CD4-positive, alpha-beta T cell treated with Interleukin-4 for 1 hour (primary cell): Measurements from ENCODE around the gene NAGS.
A peak's percentile ranks its signal among the peaks of the same experiment; 100 is the strongest.
"Not testable (repeated sequence)": the region's sequence is repeated elsewhere in the genome, so short reads cannot be mapped to it uniquely, and the experiment has no call there.

ENCODE experiments used
- DNase-seq, 2 donors: peaks; one replicate each; pipeline ENCODE4 v3.0.0-alpha.2; 2020 to 2022

NAGS gene

DNA sequence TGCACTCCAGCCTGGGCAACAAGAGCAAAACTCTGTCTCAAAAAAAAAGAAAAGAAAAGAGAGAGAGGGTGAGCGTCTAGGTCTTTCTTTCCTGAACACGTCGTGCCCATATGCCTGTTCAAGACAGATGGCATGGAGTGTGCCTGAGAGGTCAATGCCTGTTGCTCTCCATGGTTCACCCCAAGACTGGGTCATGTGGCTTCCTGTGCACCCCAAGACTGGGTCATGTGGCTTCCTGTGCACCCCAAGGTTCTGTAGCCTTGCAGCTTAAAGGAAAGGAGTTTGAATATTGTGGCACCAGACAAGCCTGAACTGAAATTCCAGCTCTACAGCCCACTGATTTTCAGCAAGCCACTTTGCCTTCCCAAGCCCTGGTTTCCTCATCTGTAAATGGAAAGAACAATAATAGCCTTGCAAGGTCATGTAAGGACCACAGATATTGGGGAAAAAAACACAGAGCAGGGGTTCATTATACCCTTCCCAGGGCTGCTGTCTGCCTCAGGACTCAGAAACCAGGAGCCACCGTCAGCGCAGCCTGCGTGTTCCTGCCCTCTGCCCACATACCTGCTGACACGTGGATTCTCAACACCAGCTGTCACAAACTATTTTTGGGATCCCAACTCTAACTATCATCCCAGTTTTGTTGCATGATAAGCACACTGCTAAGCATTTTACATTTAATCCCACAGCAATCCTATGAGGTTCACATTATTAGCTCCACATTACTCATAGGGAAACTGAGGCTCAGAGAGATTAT is 18.0 kb upstream of the NAGS start:
- no peak for DNase-seq

GRCh38 chr17:43987131-43988021 is 17.0 kb upstream of the NAGS start:
- DNase-seq = no peak

DNA sequence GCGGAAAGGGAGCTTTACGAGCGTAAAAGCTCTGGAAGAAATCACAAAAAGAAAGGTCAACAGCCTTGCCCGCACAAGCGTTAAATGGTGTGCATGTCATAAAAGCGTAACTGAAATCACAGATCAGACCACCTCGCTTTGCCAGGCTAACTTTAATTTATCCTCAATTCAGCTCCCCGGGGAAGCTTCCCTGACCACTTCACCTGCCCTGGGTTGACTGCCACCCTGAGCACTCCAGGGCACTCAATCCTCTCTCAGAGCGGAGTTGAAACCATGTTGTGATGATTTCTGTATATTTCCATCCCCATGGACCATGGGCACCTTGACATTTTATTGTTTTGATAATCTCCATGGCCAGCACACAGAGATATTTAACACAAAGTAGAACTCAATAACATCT is 16.1 kb upstream of the NAGS start:
- no peak for DNase-seq

- no peak for DNase-seq
Measured at GRCh38 chr17:43992641-43993040, 11.8 kb upstream of the NAGS start.

DNA sequence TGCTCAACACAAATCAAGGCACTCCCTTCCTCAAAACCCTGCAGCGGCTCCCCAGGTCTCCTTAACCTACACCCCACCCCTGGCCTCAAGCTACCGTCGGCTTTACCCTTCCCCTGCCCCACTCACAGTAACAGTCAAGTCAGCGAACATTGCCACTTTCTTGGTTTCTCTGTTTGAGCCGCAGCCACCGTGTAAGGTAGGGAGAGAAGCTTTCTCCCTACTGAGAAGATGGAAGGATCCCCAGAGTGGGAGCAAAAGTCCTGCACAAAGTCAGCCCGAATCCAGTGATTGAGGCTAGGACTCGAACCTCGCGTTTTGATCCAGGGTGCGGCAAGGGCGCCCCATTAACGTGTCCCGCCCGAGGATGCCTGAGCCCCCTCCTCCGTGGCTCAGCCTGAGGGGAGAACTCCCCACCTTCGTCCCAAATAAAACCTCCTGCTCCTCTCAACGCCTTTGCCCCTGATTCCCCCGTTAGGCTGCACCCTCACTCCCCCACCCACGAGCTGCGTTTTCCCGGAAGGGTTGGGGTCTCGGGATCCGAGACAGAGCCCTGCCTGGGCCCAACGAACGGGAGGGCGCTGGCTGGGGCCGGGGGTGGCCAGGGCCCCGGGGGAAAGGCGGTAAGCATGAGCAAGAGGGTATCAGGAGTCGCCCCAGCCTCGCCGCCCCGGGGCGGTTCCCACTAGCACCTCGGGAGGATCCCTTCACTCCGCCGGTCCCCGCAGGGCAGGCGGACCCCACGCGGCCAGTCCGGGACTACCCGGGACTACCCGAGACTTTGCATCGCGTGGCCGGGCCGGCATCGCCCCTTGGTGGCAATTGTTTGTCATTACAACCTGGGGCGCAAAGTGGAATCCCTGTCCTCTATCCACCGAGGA is 9.9 kb upstream of the NAGS start:
- peak; percentile 66 to 69 for DNase-seq

GRCh38 chr17:43995150-43995471 is 9.3 kb upstream of the NAGS start:
- DNase-seq = no peak

DNA sequence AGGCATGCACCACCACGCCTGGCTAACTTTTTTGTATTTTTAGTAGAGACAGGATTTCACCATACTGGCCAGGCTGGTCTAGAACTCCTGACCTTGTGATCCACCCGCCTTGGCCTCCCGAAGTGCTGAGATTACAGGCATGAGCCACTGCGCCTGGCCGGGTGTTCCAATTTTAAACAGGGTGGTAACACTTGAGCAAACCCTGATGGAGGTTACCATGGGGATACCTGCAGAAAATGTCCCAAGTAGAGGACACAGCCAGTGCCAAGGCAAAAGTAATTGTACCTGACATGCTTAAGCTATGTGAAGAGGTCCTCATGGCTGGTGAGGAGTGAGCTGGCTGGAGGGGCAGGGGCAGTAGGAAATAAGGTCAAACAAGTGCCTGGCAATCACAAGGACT is 7.2 kb upstream of the NAGS start:
- DNase-seq = not testable (repeated sequence)

DNA sequence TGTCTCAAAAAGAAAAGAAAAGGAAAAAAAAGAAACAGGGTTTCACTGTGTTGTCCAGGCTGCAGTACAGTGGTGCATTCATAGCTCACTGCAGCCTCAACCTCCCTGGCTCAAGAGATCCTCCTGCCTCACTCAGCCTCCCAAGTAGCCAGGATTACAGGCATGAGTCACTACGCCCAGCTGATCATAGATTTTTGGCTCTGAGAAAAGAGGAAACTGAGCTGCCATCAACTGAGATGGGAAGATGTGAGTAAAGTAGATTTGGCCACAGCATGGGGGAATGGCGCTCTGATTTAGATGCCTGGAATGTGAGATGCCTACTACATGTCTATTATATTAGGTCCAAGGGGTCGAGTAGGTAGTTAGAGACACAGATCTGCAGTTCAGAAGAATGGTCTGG is 5.9 kb upstream of the NAGS start:
- DNase-seq = no peak

DNA sequence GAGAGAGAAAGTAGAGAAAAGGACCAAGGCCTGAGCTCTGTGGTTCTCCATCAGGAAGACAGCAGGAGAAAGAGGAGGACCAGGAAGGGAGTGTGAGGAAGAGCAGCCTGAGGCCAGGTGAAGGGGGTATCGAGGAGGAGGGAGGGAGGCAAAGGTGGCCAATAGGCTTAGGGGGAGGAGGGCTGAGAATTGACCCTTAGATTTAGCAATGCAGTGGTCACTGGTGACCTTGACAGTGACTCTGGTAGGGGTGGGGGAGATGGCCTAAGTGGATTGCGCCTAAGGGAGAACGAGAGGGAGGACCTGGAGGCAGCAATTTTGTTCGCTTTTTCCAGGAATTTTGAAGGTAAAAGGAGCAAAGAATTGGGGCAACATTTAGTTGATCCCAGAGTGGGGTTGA is 5.4 kb upstream of the NAGS start:
- DNase-seq = no peak

DNA sequence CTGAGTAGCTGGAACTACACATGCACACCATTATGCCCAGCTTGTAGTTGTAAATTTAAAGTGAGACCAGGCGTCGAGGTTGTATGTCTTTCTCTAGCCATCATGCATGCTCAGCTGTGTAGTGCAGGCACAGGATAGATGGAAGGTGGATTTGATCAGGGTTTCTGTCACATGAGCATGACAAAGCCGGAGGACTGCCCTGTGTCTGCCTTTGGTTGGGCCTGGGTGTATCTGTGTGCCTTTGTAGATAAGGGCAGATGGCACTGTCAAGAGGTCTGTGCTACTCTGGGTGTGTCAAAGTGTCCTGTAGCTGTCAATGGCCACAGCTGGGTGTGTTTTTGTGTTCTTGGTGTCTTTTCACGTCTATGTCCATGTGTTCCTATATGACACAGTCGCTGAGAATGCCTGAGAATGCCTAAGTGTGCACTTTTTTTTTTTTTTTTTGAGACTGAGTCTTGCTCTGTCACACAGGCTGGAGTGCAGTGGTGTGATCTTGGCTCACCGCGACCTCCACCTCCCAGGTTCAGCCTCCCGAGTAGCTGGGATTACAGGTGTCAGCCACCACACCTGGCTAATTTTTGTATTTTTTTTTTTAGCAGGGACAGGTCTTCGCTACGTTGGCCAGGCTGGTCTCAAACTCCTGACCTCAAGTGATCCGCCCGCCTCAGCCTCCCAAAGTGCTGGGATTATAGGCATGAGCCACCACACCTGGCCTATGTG is 4.1 kb upstream of the NAGS start:
- DNase-seq = no peak

DNA sequence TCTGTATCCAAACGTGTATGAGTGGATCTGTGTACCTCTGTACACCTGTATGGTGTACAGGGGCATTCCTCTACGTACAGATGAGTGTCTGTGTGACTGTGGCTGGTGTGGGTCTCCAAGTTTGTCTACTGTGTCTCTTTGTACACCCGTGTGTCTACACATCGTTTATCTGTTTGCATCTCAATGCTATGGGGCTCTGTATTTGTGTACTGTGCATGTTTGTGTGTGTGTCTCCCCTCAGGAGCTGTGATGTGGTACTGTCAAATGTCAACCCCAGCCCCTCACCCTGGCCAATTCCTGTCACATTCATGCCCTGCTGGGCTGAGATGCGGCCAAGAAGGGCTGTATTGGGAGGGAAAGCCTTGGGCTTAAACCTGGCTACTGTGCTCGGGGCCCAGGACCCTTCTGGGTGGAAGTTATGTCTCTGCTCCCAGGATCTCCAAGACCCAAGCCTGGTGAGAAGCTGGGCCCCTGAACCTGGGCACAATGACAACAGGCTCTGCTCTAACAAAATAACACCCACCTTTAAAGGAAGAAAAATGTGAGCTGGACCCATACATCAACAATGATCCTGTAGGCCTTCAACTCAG is 3.5 kb upstream of the NAGS start:
- no peak for DNase-seq

DNA sequence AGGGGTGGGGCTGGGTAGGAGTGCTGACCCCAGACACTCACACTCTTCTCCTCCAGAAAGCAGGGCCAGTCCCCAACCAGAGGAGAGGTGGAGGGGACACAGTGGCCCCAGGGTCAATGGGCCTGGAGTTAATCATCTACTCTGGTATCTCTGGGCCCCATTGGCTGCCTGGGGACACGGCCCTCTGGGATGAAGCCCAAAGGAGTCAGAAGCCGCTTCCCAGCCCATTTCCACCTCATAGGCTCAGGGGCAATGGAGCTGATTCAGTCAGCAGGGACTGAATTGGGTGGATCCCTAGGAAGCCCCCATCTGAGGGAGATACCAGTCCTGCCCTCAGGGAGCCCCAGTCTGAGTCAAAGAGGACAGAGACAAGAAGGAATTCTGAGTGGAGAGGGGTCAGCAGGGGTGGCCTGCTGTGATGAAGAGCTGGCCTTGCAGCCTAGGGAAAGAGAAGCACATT is 2.9 kb upstream of the NAGS start:
- no peak for DNase-seq

DNA sequence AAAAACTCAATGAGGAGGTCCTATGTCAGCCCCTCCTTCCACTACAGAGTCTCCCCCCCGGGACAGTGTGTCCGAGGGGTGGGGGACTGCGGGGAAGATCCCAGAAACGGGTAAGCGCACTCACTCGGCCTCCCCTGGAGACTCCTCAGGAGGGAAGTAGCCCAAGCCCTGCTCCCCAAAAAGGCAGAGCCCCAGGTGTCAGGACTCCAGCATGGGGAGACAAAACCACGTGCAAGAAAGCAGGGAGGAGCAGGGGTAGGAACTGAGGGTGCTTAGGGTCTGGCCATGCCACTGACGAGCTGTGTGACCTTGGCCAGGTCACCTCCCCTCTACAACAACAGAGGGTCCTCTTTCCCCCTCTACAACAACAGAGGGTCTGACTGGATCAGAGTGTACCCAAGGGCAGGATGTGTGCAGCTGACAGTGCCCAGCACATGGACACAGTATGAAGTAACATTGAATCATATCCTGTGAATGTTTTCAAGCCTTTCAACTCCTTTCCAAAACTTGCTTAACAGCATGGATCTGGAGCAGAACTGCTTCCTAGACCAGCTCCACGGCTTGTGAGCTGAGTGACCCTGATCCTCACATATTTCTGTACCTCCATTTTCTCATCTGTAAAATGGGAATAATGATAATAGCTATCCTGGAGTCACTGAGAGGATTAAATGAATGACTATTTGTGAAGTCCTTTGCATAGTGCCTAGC is 2.1 kb upstream of the NAGS start:
- no peak for DNase-seq

DNA sequence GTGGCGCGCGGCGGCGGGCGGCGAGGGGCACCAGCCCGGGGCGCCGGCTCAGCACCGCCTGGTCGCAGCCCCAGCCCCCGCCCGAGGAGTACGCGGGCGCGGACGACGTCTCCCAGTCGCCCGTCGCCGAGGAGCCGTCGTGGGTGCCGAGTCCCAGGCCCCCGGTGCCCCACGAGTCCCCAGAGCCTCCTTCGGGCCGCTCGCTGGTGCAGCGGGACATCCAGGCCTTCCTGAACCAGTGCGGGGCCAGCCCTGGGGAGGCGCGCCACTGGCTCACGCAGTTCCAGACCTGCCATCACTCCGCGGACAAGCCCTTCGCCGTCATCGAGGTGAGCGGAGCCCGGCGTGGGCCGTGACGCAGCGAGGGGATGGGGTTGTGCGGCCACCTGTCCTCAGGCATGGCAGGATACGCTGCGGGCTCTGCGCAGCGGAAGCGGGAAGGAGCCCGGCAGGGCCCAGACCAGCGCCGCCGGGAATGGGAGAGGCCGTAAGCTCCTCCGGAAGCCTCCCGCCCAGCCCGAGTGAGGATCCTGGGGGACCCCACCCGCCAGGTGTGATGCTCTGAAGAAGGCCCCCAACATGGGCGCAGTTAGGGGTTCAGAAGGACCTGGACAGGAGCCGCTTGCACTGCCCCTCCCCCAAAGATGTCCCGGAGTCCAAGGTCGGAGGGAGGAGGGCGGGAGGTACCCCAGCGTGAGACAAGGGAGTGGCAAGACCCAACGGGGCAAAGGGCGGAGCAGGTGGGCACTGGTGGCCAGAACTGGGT is 522 bp downstream of the NAGS start:
- peak in 1 of 2 donors; percentile 21 for DNase-seq

GRCh38 chr17:44005527-44006271 is 1.3 kb downstream of the NAGS start:
- peak; percentile 44 to 46 for DNase-seq

DNA sequence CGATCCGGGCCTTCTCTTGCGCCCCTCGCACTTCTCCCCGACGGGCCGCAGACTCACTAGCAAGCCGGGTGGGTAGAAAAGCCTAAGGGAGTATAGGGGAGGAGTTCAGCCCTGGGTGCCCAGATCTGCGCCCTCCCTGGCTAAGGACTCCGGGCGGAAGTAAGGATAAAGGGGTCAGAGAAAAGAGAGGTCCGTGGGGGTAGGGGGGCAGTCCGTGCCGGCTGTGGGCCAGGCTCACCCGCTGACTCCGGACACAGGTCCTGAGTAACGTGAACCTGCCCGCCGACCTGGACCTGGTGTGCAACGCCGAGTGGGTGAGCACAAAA is 1.8 kb downstream of the NAGS start:
- DNase-seq = no peak

- peak; percentile 98 for DNase-seq
Measured at GRCh38 chr17:44006598-44007345, 2.4 kb downstream of the NAGS start.

GRCh38 chr17:44007346-44008204 is 3.2 kb downstream of the NAGS start:
- DNase-seq = no peak
